GM19193 (cell line): ENCODE results near the gene SNX20.

Source experiments
- POLR2A ChIP-seq: IDR thresholded peaks from 4 replicates; pipeline ENCODE4 v1.6.1; 2011; ENCODE audit not compliant: insufficient read depth, insufficient read length; ENCODE audit errors: extremely low read depth

SNX20 gene

GRCh38 chr16:50640391-50640790, 40.7 kb downstream of the SNX20 start:
- no peak for TF ChIP-seq POLR2A

- no peak for TF ChIP-seq POLR2A
Measured at GRCh38 chr16:50638816-50639670, 42.1 kb downstream of the SNX20 start.

- no peak for TF ChIP-seq POLR2A
Measured at GRCh38 chr16:50637716-50638602, 43.2 kb downstream of the SNX20 start.

GRCh38 chr16:50636753-50637374, 44.2 kb downstream of the SNX20 start:
- TF ChIP-seq POLR2A = no peak

GRCh38 chr16:50635505-50636392, 45.4 kb downstream of the SNX20 start:
- no peak for TF ChIP-seq POLR2A

GRCh38 chr16:50634947-50635346, 46.2 kb downstream of the SNX20 start:
- no peak for TF ChIP-seq POLR2A

GRCh38 chr16:50634090-50634489, 47.0 kb downstream of the SNX20 start:
- no peak for TF ChIP-seq POLR2A

GRCh38 chr16:50632927-50633800, 47.9 kb downstream of the SNX20 start:
- TF ChIP-seq POLR2A = no peak

- TF ChIP-seq POLR2A = no peak
Measured at GRCh38 chr16:50631985-50632576, 49.0 kb downstream of the SNX20 start.

- TF ChIP-seq POLR2A = no peak
Measured at GRCh38 chr16:50631249-50631984, 49.7 kb downstream of the SNX20 start.

- TF ChIP-seq POLR2A = no peak
Measured at GRCh38 chr16:50630394-50631020, 50.6 kb downstream of the SNX20 start.

- no peak for TF ChIP-seq POLR2A
Measured at GRCh38 chr16:50629334-50629733, 51.8 kb downstream of the SNX20 start.

GRCh38 chr16:50628156-50628802, 52.8 kb downstream of the SNX20 start:
- no peak for TF ChIP-seq POLR2A
